Transverse colon (tissue), 4 donors: ENCODE results near the gene HCST.

ENCODE experiments used
- EP300 ChIP-seq: sonication (generic); formaldehyde crosslinking; IDR thresholded peaks from one replicate; pipeline ENCODE4 v1.6.1; 2017; ENCODE audit warnings: antibody characterized with exemption, low read depth
- POLR2A ChIP-seq: fragments of 450-650 bp; IDR thresholded peaks from one replicate; pipeline ENCODE4 v1.6.1; 2016; ENCODE audit warnings: antibody characterized with exemption, mild to moderate bottlenecking, moderate library complexity
- POLR2AphosphoS5 ChIP-seq, 3 donors: sonication (generic); formaldehyde crosslinking; IDR thresholded peaks; one replicate each; pipeline ENCODE4 v1.6.1; 2016; ENCODE audit warnings: antibody characterized with exemption in 3 of 3
- TF ChIP-seq, protein P1 (sequence below), 5 experiments: fragments of 200-600 bp in 3 of 5; fragments of 450-650 bp in 2 of 5; sonication (generic) in 3 of 5; IDR thresholded peaks; 1 replicate in 2 of 5; 2 replicates in 3 of 5; pipeline ENCODE4 v1.5.1; 2016 to 2017; ENCODE audit warnings: antibody characterized with exemption in 5 of 5, inconsistent platforms in 3 of 5, mild to moderate bottlenecking in 2 of 5, moderate library complexity in 1 of 5

DNA sequence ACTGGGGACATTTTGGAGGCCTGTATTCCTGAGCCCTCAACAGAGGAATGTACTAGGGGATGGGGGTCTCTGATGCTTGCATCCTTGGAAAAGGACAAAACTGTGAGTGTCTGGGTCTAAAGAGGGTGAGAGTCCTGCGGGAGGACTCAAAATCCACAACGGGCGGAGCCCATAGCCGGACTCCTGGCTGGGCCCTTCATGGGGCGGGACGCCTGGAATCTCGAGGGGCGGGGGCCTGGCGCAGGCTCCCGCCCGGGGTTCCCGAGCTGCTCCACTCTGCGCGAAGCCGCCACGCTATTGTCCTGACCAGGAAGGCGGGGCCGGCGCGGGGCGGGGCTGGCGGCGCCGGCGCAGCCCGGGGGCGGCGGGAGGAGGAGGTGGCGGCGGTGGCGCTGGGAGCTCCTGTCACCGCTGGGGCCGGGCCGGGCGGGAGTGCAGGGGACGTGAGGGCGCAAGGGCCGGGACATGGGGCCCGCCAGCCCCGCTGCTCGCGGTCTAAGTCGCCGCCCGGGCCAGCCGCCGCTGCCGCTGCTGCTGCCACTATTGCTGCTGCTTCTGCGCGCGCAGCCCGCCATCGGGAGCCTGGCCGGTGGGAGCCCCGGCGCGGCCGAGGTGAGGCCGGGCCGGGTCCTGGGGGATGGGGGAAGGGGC lies 34.0 kb upstream of the HCST start, which contains the start of gene APLP1:
- TF ChIP-seq, protein P1, sequence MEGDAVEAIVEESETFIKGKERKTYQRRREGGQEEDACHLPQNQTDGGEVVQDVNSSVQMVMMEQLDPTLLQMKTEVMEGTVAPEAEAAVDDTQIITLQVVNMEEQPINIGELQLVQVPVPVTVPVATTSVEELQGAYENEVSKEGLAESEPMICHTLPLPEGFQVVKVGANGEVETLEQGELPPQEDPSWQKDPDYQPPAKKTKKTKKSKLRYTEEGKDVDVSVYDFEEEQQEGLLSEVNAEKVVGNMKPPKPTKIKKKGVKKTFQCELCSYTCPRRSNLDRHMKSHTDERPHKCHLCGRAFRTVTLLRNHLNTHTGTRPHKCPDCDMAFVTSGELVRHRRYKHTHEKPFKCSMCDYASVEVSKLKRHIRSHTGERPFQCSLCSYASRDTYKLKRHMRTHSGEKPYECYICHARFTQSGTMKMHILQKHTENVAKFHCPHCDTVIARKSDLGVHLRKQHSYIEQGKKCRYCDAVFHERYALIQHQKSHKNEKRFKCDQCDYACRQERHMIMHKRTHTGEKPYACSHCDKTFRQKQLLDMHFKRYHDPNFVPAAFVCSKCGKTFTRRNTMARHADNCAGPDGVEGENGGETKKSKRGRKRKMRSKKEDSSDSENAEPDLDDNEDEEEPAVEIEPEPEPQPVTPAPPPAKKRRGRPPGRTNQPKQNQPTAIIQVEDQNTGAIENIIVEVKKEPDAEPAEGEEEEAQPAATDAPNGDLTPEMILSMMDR (IDR thresholded peaks at IDR 0.05): no peak
- TF ChIP-seq POLR2AphosphoS5 (IDR thresholded peaks at IDR 0.05) (no peak), POLR2A (no peak), EP300 (no peak)
